KMS-11 (cell line): Measurements from ENCODE around the gene SMIM30.

Experiments
- H2AFZ ChIP-seq: fragments of 200-600 bp; sonication (generic); 2 replicates; pipeline ENCODE4 v1.6.1; 2016; ENCODE audit warnings: antibody characterized with exemption, mixed run types, low read depth
- H3K27ac ChIP-seq: fragments of 200-600 bp; sonication (generic); 2 replicates; pipeline ENCODE4 v1.6.1; 2016; ENCODE audit warnings: mild to moderate bottlenecking, mixed run types
- H3K27me3 ChIP-seq: fragments of 200-600 bp; sonication (generic); 2 replicates; pipeline ENCODE4 v1.6.1; 2017; ENCODE audit warnings: mild to moderate bottlenecking, low read depth, mixed run types, moderate library complexity; ENCODE audit not compliant: insufficient read depth
- H3K36me3 ChIP-seq: fragments of 200-600 bp; sonication (generic); 2 replicates; pipeline ENCODE4 v1.6.1; 2017; ENCODE audit warnings: mild to moderate bottlenecking, mixed run types; ENCODE audit not compliant: insufficient read depth
- H3K4me1 ChIP-seq: fragments of 200-600 bp; sonication (generic); 2 replicates; pipeline ENCODE4 v1.6.1; 2016; ENCODE audit warnings: mild to moderate bottlenecking, low read depth, mixed run types; ENCODE audit not compliant: poor library complexity, severe bottlenecking
- H3K4me2 ChIP-seq: fragments of 200-600 bp; sonication (generic); 2 replicates; pipeline ENCODE4 v1.7.0; 2016; ENCODE audit warnings: mild to moderate bottlenecking, mixed run types
- H3K4me3 ChIP-seq: fragments of 200-600 bp; sonication (generic); IDR thresholded peaks from 2 replicates; pipeline ENCODE4 v1.6.1; 2017; ENCODE audit warnings: low read depth, low read length, mixed read lengths; ENCODE audit not compliant: insufficient read depth
- H3K79me2 ChIP-seq: fragments of 200-600 bp; sonication (generic); 2 replicates; pipeline ENCODE4 v1.6.1; 2016; ENCODE audit warnings: low read depth, mixed run types; ENCODE audit not compliant: insufficient read depth
- H3K9ac ChIP-seq: fragments of 200-600 bp; sonication (generic); 2 replicates; pipeline ENCODE4 v1.6.1; 2016; ENCODE audit warnings: mild to moderate bottlenecking, mixed run types
- H4K20me1 ChIP-seq: fragments of 200-600 bp; sonication (generic); 2 replicates; pipeline ENCODE4 v1.6.1; 2016; ENCODE audit warnings: mild to moderate bottlenecking, mixed run types; ENCODE audit not compliant: insufficient read depth
- TF ChIP-seq, protein P1 (sequence below): fragments of 200-600 bp; sonication (generic); conservative IDR thresholded peaks from 2 replicates; pipeline ENCODE4 v1.6.1; 2017; ENCODE audit warnings: low read depth, mild to moderate bottlenecking, antibody characterized with exemption, low read length, moderate library complexity, mixed read lengths

SMIM30 gene

GRCh38 chr7:113142385-113143119 is 24.2 kb upstream of the SMIM30 start:
- Histone ChIP-seq H3K36me3 (no peaks in the 10 kb centered on the region), H3K4me1 (no peaks in the 10 kb centered on the region), H3K79me2 (no peaks in the 10 kb centered on the region), H3K27me3 (no peaks in the 10 kb centered on the region), H3K4me2 (no peak overlapping the region), H3K9ac (no peak overlapping the region), H3K4me3 (no peak overlapping the region), H3K27ac (no peak overlapping the region), H4K20me1 (no peaks in the 10 kb centered on the region), H2AFZ (no peak overlapping the region)
- TF ChIP-seq, protein P1, sequence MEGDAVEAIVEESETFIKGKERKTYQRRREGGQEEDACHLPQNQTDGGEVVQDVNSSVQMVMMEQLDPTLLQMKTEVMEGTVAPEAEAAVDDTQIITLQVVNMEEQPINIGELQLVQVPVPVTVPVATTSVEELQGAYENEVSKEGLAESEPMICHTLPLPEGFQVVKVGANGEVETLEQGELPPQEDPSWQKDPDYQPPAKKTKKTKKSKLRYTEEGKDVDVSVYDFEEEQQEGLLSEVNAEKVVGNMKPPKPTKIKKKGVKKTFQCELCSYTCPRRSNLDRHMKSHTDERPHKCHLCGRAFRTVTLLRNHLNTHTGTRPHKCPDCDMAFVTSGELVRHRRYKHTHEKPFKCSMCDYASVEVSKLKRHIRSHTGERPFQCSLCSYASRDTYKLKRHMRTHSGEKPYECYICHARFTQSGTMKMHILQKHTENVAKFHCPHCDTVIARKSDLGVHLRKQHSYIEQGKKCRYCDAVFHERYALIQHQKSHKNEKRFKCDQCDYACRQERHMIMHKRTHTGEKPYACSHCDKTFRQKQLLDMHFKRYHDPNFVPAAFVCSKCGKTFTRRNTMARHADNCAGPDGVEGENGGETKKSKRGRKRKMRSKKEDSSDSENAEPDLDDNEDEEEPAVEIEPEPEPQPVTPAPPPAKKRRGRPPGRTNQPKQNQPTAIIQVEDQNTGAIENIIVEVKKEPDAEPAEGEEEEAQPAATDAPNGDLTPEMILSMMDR, result no peak

- H3K36me3 ChIP-seq, result no peaks in the 10 kb centered on the region
- no peaks in the 10 kb centered on the region for H4K20me1 ChIP-seq
- TF ChIP-seq, protein P1, result no peak
- H3K27me3 ChIP-seq, result no peaks in the 10 kb centered on the region
- no peak overlapping the region for H3K9ac ChIP-seq
- H3K4me1 ChIP-seq, result no peaks in the 10 kb centered on the region
- H2AFZ ChIP-seq, result no peak overlapping the region
- H3K79me2 ChIP-seq, result no peaks in the 10 kb centered on the region
- H3K4me3 ChIP-seq, result no peak overlapping the region
- H3K4me2 ChIP-seq, result no peak overlapping the region
- H3K27ac ChIP-seq, result no peak overlapping the region
Observed at GRCh38 chr7:113141803-113142202, 23.4 kb upstream of the SMIM30 start.

DNA sequence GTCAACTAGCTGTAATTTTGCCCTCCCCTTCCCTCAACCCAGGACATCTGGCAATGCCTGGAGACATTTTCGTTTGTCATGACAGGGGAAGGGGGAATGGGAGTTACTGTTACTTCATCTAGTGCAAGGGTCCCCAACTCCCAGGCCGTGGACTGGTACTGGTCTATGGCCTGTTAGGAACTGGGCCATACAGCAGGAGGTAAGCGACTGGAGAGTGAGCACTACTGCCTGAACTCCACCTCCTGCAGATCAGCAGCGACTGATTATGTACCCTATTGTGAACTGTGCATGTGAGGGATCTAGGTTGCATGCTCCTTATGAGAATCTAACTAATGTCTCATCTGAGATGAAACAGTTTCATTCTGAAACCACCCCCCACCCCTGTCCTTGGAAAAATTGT is 22.6 kb upstream of the SMIM30 start:
- Histone ChIP-seq H3K27me3 (no peaks in the 10 kb centered on the region), H3K27ac (no peak overlapping the region), H3K4me3 (no peak overlapping the region), H2AFZ (no peak overlapping the region), H3K9ac (no peak overlapping the region), H3K79me2 (no peaks in the 10 kb centered on the region), H3K4me2 (no peak overlapping the region), H4K20me1 (no peaks in the 10 kb centered on the region), H3K36me3 (no peaks in the 10 kb centered on the region), H3K4me1 (no peaks in the 10 kb centered on the region)
- TF ChIP-seq, protein P1, result no peak

- H3K27ac ChIP-seq, result no peak overlapping the region
- no peaks in the 10 kb centered on the region for H3K4me1 ChIP-seq
- no peak overlapping the region for H3K9ac ChIP-seq
- H2AFZ ChIP-seq, result no peak overlapping the region
- H3K79me2 ChIP-seq, result no peaks in the 10 kb centered on the region
- no peaks in the 10 kb centered on the region for H4K20me1 ChIP-seq
- no peaks in the 10 kb centered on the region for H3K36me3 ChIP-seq
- H3K4me3 ChIP-seq, result no peak overlapping the region
- no peak overlapping the region for H3K4me2 ChIP-seq
- TF ChIP-seq, protein P1, result no peak
- no peaks in the 10 kb centered on the region for H3K27me3 ChIP-seq
Observed at GRCh38 chr7:113137241-113137640, 18.9 kb upstream of the SMIM30 start.
